Measurements from ENCODE around the gene CHAC1. TPM values are rescaled to one million over a fixed set of nuclear protein-coding genes. Genes with fewer than 3 reads are reported as not detected.
A peak's percentile ranks its signal among the peaks of the same experiment; 100 is the strongest.

Gene CHAC1
- total and polyA plus RNA-seq, 11 donors, result 0.72 to 6.1 (median 2.4) TPM

GRCh38 chr15:40981186-40981585, 27.9 kb downstream of the CHAC1 start:
- Histone ChIP-seq H3K27me3 (no peaks in the 10 kb centered on the region), H3K4me3 (no peak overlapping the region), H3K9me3 (no peaks in the 10 kb centered on the region), H3K27ac (no peak overlapping the region), H3K4me1 (peaks cover 0 to 6% (median 0%) of the 10 kb centered on the region in 12 donors), H3K36me3 (peaks cover 5 to 100% (median 99%) of the 10 kb centered on the region in 9 donors)
- ATAC-seq (no peak), DNase-seq (no peak)
- WGBS, 4 donors, result 61 to 84% (median 75%) methylated on average over 3 of the region's 3 CpGs
- no peak for TF ChIP-seq POLR2A (IDR thresholded peaks at IDR 0.05)
- TF ChIP-seq CTCF (IDR thresholded peaks at IDR 0.05), result no peak
- intact Hi-C loops (cut with DNase I), result loop anchor here in 1 of 10 donors (10.0 kb wide), 1 partner anchor 74 kb away; no protein-coding TSS in a partner anchor

GRCh38 chr15:40982855-40983254, 29.6 kb downstream of the CHAC1 start:
- TF ChIP-seq POLR2A (IDR thresholded peaks at IDR 0.05), result no peak
- no peak for TF ChIP-seq CTCF (IDR thresholded peaks at IDR 0.05)
- Histone ChIP-seq H3K9me3 (no peaks in the 10 kb centered on the region), H3K27me3 (no peaks in the 10 kb centered on the region), H3K27ac (peak overlapping the region in 2 of 12 donors; percentile 28 to 32), H3K4me3 (no peak overlapping the region), H3K36me3 (peaks cover 7 to 100% (median 100%) of the 10 kb centered on the region in 9 donors), H3K4me1 (peaks cover 0 to 6% (median 0%) of the 10 kb centered on the region in 12 donors)
- DNase-seq, result peak in 2 of 5 donors; percentile 23 to 40
- 49 to 71% (median 67%) methylated on average over 7 to 13 of the region's 13 CpGs for WGBS, 4 donors
- intact Hi-C loops (cut with DNase I), result loop anchor here in 1 of 10 donors (10.0 kb wide), 1 partner anchor 72 kb away; no protein-coding TSS in a partner anchor
- ATAC-seq, result peak in 2 of 4 donors; percentile 25 to 42

GRCh38 chr15:40984406-40984805, 31.1 kb downstream of the CHAC1 start:
- H3K36me3 ChIP-seq, result peaks cover 7 to 95% (median 85%) of the 10 kb centered on the region in 9 donors

GRCh38 chr15:40984964-40985363, 31.7 kb downstream of the CHAC1 start:
- intact Hi-C loops (cut with DNase I), result loop anchor here in 1 of 10 donors (10.0 kb wide), 1 partner anchor 70 kb away; no protein-coding TSS in a partner anchor
- Histone ChIP-seq H3K27me3 (no peaks in the 10 kb centered on the region), H3K36me3 (peaks cover 7 to 93% (median 79%) of the 10 kb centered on the region in 9 donors), H3K4me3 (no peak overlapping the region), H3K4me1 (peaks cover 0 to 6% (median 0%) of the 10 kb centered on the region in 12 donors), H3K9me3 (no peaks in the 10 kb centered on the region), H3K27ac (no peak overlapping the region)
- ATAC-seq (no peak), DNase-seq (no peak)
- 89 to 95% (median 93%) methylated on average over 4 of the region's 4 CpGs for WGBS, 4 donors
- TF ChIP-seq POLR2A (IDR thresholded peaks at IDR 0.05), result no peak
- TF ChIP-seq CTCF (IDR thresholded peaks at IDR 0.05), result no peak

More at GRCh38 chr15:40984406-40984805, 31.1 kb downstream of the CHAC1 start:
- no peaks in the 10 kb centered on the region for H3K9me3 ChIP-seq
- no peak overlapping the region for H3K4me3 ChIP-seq
- no peak for DNase-seq
- TF ChIP-seq POLR2A (IDR thresholded peaks at IDR 0.05), result no peak
- no peak for TF ChIP-seq CTCF (IDR thresholded peaks at IDR 0.05)
- H3K27ac ChIP-seq, result no peak overlapping the region
- 93 to 94% (median 94%) methylated on average over 5 of the region's 5 CpGs for WGBS, 4 donors
- intact Hi-C loops (cut with DNase I), result loop anchor here in 1 of 10 donors (10.0 kb wide), 1 partner anchor 70 kb away; no protein-coding TSS in a partner anchor
- peaks cover 0 to 6% (median 0%) of the 10 kb centered on the region in 12 donors for H3K4me1 ChIP-seq
- no peaks in the 10 kb centered on the region for H3K27me3 ChIP-seq
- no peak for ATAC-seq
